ENCODE measurements around the gene TCF7.

DNA sequence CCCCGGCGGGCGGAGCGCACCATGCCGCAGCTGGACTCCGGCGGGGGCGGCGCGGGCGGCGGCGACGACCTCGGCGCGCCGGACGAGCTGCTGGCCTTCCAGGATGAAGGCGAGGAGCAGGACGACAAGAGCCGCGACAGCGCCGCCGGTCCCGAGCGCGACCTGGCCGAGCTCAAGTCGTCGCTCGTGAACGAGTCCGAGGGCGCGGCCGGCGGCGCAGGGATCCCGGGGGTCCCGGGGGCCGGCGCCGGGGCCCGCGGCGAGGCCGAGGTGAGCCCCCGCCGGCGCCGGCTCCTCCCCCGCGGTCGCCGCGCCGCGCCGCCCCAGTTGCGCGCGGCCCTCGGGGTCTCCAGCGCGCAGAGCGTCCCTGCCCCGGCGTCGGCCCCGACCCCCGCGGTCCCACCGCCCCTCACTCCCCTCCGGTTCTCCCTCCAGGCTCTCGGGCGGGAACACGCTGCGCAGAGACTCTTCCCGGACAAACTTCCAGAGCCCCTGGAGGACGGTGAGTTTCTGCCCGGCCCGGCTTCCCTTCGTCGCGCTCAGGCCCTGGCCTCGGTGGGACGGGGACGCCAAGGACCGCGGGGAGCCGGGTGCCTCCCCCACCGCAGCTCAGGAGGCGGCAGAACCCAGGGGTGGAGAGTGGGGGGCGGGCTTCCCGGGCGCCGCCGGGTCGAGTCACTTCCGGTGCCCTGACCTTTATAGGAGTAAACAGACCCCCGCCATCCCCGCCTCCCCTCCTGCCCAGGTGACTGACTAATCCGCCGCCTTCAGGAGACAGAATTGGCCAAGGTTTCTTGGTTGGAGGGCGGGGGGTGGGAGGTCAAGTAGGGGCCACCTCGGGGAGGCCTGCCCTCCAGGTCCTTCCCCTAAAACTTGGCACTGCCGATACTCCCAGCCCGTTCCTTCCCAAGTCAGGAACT lies 665 bp downstream of the TCF7 start:
- TF ChIP-seq RAD21 (IDR thresholded peaks at IDR 0.05) (no peak), EGR1 (IDR thresholded peaks at IDR 0.05; ENCODE audit: low read depth in 2 of 2) (no peak), YY1 (IDR thresholded peaks at IDR 0.05) (no peak), HNF4A (conservative IDR thresholded peaks at IDR 0.05) (no peak)
- TF ChIP-seq, protein P1, sequence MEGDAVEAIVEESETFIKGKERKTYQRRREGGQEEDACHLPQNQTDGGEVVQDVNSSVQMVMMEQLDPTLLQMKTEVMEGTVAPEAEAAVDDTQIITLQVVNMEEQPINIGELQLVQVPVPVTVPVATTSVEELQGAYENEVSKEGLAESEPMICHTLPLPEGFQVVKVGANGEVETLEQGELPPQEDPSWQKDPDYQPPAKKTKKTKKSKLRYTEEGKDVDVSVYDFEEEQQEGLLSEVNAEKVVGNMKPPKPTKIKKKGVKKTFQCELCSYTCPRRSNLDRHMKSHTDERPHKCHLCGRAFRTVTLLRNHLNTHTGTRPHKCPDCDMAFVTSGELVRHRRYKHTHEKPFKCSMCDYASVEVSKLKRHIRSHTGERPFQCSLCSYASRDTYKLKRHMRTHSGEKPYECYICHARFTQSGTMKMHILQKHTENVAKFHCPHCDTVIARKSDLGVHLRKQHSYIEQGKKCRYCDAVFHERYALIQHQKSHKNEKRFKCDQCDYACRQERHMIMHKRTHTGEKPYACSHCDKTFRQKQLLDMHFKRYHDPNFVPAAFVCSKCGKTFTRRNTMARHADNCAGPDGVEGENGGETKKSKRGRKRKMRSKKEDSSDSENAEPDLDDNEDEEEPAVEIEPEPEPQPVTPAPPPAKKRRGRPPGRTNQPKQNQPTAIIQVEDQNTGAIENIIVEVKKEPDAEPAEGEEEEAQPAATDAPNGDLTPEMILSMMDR (IDR thresholded peaks at IDR 0.05; ENCODE audit: low read depth, low read length, missing input control), result no peak
- TF ChIP-seq, protein P2, sequence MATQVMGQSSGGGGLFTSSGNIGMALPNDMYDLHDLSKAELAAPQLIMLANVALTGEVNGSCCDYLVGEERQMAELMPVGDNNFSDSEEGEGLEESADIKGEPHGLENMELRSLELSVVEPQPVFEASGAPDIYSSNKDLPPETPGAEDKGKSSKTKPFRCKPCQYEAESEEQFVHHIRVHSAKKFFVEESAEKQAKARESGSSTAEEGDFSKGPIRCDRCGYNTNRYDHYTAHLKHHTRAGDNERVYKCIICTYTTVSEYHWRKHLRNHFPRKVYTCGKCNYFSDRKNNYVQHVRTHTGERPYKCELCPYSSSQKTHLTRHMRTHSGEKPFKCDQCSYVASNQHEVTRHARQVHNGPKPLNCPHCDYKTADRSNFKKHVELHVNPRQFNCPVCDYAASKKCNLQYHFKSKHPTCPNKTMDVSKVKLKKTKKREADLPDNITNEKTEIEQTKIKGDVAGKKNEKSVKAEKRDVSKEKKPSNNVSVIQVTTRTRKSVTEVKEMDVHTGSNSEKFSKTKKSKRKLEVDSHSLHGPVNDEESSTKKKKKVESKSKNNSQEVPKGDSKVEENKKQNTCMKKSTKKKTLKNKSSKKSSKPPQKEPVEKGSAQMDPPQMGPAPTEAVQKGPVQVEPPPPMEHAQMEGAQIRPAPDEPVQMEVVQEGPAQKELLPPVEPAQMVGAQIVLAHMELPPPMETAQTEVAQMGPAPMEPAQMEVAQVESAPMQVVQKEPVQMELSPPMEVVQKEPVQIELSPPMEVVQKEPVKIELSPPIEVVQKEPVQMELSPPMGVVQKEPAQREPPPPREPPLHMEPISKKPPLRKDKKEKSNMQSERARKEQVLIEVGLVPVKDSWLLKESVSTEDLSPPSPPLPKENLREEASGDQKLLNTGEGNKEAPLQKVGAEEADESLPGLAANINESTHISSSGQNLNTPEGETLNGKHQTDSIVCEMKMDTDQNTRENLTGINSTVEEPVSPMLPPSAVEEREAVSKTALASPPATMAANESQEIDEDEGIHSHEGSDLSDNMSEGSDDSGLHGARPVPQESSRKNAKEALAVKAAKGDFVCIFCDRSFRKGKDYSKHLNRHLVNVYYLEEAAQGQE (IDR thresholded peaks at IDR 0.05), result no peak

Measured in liver (tissue), 3 donors.